BE2C (cell line): ENCODE results near the gene PRPF4.

Source experiments
- DNase-seq: peaks from one replicate; pipeline ENCODE4 v3.0.0-alpha.2; 2020
- H3K27me3 ChIP-seq: fragments of 250-450 bp; sonication (Bioruptor Pico); 2 replicates; pipeline ENCODE4 v1.5.1; 2020; ENCODE audit warnings: mild to moderate bottlenecking
- H3K36me3 ChIP-seq: fragments of 250-450 bp; sonication (Bioruptor Pico); 2 replicates; pipeline ENCODE4 v1.5.1; 2020; ENCODE audit warnings: mild to moderate bottlenecking
- H3K4me1 ChIP-seq: fragments of 250-450 bp; sonication (Bioruptor Pico); 2 replicates; pipeline ENCODE4 v1.5.1; 2020
- H3K4me3 ChIP-seq: 2 replicates; pipeline ENCODE4 v1.5.1; 2011; ENCODE audit warnings: low read depth, low read length
- H3K9me3 ChIP-seq: fragments of 250-450 bp; sonication (Bioruptor Pico); 2 replicates; pipeline ENCODE4 v1.5.1; 2020
- TF ChIP-seq, protein P1 (sequence below): IDR thresholded peaks from 2 replicates; pipeline ENCODE4 v1.5.1; 2012; ENCODE audit warnings: mild to moderate bottlenecking, low read depth, low read length

PRPF4 gene

DNA sequence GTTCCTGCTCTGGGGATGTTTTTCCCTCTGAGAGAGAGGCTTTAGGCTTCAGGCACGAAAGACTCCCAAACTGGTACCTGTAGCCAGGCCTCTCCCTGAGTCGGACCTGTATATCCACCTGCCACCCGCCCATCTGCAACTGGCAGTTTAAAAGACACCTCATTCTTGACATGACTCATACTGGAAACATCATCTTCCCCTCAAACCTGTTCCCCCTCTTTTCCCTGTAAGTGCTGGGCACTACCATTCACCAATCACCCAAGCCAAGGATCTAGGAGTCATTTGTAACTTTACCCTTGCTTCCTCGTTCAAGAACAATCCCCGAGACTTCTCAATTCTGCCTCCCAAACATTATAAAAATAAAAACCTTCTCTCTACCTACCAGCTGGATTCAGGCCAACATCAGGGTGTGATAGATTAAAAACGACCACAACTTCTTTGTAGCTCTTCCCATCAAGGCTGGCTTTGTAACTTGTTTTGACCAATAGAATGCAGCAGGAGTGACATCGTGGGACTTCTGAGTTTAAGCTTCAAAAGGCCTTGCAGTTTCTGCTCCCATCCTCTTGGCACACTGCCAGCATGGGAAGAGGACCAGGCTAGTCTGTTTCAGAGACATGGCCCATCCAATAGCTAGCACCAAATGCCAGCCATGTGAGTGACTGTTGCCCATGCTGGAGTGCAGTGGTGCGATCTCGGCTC is 66.4 kb downstream of the PRPF4 start:
- Histone ChIP-seq H3K36me3 (no peaks in the 10 kb centered on the region), H3K4me1 (peaks cover 9% of the 10 kb centered on the region; the same call in 1 of the 2 replicates), H3K4me3 (no peak overlapping the region), H3K9me3 (no peaks in the 10 kb centered on the region), H3K27me3 (no peaks in the 10 kb centered on the region)
- TF ChIP-seq, protein P1, sequence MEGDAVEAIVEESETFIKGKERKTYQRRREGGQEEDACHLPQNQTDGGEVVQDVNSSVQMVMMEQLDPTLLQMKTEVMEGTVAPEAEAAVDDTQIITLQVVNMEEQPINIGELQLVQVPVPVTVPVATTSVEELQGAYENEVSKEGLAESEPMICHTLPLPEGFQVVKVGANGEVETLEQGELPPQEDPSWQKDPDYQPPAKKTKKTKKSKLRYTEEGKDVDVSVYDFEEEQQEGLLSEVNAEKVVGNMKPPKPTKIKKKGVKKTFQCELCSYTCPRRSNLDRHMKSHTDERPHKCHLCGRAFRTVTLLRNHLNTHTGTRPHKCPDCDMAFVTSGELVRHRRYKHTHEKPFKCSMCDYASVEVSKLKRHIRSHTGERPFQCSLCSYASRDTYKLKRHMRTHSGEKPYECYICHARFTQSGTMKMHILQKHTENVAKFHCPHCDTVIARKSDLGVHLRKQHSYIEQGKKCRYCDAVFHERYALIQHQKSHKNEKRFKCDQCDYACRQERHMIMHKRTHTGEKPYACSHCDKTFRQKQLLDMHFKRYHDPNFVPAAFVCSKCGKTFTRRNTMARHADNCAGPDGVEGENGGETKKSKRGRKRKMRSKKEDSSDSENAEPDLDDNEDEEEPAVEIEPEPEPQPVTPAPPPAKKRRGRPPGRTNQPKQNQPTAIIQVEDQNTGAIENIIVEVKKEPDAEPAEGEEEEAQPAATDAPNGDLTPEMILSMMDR, result no peak
- DNase-seq, result peak; percentile 72
